HG03108 (cell line): ENCODE results near the gene ATP2B2.

Source experiments
- ATAC-seq: cut with Tn5 transposase; IDR thresholded peaks from one replicate; pipeline ENCODE4 v1.9.1; 2021; ENCODE audit warnings: moderate library complexity; ENCODE audit not compliant: unreplicated experiment

Gene ATP2B2

DNA sequence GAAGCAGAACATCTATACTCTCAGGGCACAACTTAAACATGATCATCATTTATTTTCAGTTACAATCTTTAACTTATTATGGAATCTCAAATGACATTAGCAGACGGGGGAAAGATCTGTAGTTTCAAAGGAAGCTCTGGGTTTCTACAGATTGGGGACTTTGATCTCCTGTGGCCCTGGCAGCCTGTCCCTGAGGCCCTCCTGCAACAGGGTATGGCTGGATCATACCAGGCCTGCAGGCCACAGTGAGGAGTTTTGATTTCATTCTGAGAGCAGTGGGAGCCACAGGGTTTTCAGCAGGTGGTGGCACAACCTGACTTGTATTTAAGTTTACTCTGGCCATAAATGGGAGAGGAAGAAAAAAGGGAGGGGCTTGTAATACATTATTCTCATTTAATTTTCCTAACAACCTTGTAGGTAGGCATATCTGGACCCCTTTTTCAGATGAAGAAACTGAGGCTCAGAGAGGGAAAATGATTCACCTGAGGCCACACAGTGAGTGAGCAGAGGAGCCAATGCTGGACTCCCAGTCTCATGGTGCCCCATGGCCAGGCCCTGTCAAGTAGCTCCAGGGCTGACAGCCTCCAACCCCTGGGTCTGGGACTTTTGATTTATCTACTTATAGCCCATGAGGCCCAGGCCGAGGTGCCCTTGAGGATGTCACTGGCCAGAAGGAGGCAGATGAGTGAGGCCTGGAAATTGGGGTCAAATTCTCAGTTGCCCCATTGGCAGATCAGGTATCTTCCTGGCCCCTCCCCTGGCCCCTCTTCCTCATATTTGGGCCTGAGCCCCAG is 71.0 kb downstream of the ATP2B2 start:
- ATAC-seq = no peak

DNA sequence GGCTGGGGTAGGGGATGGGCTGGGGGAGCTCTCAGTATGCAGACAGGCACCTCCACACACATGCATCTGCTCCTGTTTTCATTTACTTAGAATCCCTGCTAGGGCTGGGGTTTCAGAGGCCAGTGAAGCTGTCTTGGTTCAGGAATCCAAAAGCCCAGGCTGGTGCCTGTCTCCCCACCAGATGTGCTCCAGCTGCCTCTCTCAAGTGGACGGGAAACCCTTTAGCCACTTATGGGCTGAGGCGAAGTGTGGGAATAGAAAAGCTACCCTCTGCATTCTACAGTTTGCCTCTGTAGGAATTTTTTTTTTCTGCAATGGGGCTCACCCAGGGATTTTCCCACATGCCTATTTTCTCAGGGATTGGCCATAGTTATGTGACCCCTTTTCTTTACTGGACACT is 72.5 kb downstream of the ATP2B2 start:
- ATAC-seq = no peak

DNA sequence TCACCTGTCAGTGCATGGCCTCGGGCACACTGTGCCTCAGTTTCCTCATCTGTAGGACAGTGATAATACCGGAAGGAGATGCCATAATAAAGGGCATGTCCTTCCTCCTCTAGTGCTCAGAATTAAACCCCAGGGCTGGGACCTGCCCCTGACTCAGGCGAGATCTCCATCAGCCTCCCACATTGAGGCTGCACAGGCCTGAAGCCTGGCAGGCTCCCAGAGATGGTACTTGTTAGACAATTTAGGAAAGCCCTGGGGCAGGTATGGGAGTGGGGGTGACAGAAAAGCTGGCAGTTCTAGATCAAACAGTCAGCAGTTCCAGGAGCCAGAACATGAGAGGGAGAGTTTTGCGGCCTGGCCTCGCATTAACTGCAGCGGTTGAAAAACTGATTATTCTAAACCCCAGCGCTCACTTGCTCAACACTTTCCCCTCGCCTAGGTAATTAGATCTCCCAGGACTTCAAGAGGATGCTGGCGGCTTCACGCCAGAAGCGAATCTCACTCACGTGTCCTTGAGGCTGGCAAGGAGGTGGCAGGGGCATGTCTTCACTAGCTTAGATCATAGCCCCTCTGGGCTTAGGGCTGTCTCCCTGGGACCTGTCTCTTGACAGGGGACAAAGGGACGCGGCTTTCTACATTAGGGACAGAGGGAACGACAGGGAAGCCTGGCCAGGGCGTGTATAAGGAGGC is 73.1 kb downstream of the ATP2B2 start:
- no peak for ATAC-seq

DNA sequence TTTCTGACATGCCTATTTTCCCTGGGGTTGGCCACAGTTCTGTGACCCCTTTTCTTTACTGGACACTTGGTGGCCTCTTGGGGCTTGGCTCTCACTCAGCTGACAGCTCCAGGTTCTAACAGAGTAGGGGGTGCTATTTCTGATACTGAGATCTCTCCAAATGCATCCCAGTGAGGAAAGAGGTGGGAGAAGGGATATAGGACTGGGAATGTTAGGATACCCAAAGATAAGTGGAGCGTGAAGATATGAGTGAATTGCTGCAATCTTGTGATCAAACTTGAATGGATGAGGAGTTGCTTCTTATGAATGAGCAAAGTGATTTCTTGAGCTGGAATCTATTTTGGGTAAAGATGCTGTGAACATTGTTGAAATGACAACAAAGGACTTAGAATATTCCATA is 74.6 kb downstream of the ATP2B2 start:
- ATAC-seq = no peak

DNA sequence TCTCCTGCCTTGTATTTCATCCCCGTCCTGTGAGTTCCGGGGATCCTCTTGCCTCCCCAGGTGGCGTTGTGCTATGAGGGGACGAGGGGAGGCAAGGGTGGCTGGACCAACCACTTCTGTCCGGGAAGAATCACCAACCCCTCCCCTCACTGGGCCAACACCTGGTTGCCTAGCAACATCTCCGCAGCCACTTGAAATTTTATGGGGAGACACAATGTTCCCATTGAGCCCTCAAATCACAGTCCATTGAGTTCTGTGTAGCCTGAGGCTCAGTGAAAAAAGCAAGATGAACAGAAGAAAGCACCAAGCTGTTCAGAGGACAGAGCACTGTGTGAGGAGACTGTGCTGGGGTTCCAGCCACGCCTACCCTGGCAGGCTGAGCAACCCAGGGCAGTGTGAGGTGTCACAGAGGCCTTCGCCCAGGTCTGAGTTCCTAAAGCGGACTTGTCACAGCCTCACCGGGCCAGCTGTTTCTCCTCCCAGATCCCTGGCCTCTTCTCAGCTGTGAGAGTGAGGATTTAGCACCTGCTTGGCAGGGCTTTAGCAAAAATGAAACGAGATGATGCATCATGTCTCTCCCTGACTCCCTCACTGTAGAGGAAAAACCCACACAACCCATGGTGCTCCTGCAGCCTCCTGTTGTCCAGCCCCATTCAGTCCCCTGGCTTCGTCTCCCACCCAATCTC is 76.8 kb downstream of the ATP2B2 start:
- ATAC-seq = no peak

DNA sequence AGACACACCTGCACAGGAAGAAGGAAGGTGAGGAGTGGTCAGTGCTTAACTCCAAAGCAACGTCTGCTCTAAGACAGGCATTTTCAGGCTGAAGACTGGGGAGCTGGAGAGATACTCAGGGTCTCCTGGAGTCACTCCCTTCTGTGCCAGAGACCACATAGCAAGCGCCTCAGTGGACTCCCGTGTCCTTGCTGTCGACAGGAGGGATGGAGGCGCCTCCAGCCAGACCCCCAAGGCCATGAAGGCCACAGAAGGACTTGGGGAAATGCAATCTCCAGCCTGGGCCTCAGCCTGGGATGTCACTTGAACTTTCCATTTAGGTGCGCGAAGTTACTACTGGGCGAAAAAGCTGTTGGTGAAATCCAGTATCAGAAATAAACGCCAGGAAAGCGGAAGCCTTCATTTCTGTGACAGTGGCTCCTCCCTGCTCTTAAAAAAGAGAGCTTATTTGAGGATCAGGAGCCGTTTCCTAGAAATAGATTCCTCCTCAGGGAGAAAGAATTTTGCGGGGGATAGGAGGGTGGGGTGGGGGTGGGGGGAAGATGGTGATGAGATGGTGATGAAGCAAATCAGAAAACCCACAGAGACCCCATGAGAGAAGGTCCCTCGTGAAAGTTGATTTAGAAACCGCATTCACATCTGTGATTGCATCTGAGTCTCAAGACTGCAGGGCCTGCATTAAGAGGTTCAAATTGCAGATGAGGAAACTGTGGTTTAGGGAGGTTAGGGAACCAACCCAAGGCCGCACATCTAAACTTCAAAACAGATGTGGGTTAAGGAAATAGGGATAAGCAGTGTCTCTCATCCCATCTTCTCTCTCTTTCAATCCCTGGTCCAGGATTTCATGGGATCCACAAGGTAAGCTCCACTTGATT is 78.8 kb downstream of the ATP2B2 start:
- ATAC-seq = no peak

DNA sequence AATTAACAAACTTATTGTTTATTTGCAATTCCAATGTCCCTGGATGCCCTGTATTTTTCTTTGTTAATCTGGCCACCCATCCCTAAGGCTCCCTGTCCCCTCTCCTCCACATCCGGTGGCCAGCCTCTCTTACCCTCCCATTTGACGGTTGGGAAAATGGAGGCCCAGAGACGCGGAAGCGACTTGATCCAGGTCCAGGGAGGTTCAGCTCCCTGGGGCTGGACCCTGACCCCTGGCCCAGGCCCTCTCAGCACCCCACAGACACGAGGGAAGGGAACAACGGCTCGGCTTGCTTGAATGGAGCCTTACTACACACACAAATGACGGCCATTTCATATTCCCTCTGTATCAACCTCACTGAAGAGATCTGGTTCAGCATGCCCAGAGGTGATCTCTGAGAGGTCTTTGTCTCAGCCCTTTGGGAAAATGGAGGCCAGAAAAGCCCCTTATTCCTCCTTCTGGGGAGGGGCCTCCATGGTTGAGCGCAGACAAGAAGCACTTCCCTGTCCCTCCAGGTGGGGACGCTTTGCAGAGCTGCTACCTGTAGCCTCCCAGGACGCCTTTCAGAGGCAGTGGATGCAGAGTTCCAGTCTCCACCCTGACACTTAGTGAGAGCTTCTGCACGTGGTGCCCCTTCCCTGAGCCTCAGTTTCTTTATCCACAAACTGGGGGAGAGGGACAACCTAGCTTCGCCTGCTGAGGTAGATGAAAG is 82.1 kb downstream of the ATP2B2 start:
- no peak for ATAC-seq

DNA sequence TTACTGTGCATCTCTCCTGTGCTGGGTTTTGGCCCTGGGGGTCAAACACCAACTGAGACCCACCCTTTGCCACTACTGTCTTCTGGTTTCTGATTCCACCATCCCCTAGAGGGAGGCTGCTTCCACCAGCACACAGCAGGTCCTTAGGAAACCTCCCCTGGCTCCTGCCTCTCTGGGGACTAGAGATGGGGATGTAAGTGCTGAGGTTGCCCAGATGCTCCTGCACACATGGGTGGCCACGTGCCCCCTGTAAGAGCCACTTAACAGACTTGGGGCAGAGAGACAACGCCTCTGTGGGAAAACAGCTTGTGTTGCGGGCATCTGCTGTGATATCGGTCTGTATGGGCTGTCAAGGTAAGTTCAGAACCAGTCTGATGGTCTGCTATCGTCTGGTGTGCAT is 83.4 kb downstream of the ATP2B2 start:
- no peak for ATAC-seq

DNA sequence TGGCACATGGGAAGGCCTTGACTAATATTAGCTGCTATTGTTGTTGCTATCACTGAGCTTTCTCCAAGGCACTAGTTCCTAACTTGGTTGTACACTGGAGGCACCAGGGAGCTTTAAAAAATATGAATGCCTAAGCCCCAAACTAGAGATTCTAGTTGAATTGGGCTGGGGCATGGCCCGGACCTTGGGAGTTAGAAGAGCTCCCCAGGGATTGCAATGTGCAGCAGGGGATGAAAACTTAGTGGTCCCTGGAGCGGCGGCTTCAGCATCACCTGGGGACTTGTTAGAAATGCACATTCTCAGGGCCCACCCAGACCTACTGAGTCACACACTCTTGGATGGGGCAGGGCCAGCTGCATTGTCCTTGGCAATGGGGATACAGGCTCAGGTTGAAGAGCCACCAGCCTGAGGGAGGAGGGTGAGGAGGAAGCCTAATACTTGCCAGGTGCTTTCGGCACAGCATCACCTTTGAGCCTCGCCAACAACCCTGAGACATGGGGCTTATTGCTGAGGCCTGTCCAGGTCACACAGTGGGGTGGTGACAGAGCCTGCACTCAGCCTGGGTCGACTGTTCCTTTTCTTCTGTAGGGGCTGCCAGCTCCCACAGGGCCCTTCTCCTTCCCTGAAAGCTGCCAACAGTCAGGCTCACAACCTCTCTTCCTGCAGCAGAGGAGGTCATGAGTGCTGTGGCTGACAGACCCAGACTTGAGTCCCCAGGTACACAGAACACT is 84.5 kb downstream of the ATP2B2 start:
- ATAC-seq = no peak

DNA sequence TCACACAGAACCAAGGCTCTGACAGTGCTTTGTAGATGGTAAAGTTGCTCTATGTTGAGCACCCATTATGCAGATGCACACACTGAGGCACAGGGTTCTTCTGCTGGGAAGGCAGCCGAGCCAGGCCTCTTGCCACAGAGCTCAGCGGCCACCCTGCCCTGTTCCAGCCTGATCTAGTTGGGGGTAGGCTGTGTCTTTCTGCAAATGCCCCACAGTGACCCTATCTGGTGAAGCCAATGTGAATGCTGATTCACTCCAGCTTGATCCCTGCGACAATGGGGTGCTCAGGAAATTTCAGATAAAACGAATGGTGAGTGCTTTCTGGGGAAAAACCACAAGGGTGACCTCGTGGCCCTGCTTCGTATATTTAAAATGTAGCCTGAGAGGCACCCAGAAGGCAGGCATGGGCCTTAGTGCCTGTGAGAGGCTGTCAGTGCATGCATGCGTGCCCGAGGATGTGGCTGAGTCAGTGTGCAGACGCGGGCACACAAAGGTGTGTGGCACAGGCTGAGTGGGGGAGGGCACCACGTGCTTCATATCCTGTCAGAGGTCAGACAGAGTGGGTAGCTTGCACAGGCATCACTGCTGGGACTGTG is 85.7 kb downstream of the ATP2B2 start:
- no peak for ATAC-seq

DNA sequence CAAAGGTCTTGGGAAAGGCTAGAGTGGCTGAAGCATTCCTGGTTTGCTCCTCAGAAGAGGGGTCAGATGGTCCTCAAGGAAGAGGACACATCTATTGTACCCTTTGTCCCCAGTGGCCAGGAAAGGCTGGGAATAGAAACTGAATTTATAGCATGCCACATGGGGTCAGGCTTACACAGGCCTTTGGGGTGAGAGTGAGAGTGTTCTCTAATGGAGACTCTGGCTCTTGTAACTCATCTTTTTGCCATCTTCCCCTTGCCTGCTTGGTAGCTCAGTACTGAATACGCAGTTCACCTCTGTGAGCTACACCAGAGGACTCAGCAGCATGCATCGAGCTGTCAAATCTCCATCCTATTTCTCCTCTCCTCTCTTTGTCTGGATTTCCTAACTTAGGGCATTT is 87.5 kb downstream of the ATP2B2 start:
- no peak for ATAC-seq

DNA sequence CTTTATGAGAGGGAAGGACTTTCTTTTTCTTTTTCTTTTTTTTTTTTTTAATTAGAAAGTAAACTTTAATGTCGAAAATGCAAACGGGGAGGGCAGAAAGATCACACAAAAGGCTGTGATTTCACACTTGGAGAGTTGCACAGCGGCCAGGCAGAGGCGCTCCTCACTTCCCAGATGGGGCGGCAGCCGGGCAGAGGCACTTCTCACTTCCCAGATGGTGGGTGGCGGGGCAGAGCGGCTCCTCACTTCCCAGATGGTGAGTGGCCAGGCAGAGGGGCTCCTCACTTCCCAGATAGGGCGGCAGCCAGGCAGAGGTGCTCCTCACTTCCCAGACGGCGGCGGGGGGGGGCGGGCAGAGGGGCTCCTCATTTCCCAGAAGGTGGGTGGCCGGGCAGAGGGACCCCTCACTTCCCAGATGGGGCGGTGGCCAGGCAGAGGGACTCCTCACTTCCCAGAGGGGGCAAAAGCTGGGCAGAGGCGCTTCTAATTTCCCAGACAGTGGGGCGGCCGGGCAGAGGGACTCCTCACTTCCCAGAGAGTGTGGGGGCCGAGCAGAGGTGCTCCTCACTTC is 88.6 kb downstream of the ATP2B2 start:
- ATAC-seq = no peak

DNA sequence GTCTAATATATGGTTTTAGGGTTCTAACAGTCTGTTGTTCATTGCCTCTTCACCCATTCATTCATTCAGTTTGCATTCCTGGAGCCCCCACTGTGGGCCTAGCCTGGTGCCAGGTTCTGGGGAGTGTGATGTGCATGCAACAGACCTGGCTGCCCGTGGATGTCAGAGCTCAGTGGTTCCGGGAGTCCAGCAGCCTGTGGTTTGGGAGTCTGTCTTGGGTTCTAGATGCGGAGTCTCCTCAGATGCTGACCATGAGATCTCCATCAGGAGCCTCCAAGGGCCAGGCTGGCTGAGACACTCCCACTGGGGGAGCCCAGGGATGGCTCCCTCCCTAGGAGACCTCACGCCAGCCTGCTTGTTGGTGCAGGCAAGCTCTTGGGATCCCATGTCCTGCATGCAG is 92.3 kb downstream of the ATP2B2 start:
- ATAC-seq = no peak

DNA sequence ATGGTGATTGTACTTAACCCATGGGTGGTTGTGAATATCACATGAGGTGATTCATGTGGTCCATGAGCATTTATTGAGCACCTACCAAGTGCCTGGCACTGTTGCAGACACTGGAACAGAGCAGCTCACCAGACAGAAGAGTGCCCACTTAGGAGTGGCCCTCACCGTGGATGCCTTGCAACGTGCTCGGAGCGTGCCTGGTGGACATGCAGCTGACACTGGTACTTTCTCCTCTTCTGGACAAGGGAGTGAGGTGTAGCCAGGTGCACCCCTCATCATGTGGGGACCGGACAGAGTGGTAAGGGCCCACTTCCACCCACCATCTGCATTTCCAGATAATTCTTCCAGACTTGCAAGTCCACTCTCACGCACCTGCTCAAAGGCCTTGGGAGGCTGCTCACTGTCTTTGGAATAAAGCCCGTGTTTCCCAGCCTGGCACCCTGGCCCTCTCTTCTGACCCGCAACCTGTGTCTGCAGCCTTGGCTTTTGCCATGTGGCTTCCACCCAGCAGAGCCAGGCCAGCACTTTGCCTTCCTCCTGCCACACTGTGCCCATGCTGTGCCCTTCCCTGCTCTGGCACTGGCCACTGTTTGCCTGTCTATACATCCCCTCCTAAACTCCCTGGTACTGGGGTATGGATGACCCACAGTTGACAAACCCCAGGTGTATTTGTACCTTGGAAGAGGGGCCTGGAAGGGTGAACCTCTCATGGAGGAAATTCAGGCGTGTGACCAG is 93.6 kb downstream of the ATP2B2 start:
- ATAC-seq = no peak

DNA sequence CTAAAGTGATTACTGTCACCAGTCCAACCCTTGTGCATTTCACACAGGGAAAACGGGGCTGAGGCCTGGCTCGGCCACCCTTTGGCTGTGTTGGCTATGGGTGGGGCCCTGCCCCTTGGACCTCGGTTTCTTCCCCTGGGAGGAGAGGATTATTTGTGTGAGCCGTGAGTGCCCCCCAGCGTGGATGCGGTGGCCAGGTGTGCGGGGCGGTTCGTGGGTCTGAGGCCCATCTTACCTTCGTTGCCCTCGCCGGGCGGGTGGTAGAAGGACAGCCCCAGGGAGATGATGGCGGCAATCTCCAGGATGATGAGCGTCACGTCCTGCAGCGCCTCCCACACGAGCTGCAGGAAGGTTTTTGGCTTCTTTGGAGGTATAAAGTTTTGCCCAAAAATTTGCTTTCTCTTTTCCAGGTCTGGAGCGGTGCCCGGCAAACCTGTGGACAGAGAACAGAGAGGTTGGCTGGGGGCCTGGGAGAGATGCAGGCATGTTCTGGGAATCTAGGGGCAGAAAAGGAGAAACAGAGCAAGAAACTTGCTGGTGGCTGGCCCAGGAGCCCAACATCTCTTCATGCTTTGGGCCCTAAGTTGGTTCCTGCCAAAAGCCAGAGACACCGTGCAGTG is 94.9 kb downstream of the ATP2B2 start:
- ATAC-seq = no peak

DNA sequence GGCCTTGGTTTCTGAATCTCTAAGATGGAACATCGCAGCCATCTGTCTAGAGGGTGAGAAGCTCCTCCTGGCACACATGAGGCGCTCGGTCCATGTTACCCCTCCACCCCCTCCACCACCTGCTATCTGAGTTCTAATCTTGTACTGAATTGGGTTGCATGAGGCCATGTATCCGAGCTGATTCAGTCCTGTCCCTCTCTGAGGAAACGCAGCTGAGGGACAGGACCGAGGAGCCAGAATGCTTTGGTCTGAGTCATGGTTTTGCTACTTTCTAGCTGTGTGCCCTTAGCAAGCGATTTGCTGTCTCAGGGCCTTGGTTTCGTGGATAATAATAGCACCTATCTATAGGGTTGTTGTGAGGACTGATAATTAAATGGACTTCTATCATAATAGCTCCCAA is 96.7 kb downstream of the ATP2B2 start:
- no peak for ATAC-seq

DNA sequence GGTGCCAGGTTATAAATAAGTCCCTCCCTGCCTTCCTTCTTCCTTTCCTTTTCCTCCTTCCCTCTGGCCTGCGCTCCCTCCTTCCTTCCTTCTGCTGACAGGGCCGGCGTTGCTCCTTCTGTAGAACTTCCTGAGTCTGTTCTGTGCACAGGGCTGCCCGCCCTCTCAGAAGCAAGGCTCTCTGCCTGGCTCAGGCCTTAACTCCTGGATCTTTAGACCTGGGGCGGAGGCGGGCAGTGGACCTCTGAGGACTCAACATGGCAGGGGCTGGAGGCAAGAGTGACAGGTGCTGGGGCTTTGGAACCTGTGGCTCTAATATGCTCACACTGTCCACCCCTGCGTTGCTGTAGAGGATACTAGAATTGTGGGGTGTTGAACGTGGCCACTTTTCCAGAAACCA is 98.0 kb downstream of the ATP2B2 start:
- ATAC-seq = no peak

DNA sequence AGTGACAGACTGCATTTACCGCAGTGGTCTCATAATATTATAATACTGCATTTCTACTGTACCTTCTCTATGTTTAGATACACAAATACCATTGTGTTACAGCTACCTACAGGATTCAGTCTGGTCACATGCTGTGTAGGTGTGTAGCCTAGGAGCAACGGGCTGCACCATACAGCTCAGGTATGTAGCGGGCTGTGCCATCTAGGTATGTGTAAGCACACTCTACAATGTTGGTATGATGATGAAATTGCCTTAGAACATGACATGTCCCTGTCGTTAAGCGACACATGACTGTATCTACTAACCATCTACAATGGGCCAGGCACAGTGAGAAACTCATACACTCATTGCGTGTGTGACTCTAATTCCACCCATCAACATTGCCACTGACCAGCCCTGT is 99.0 kb downstream of the ATP2B2 start:
- no peak for ATAC-seq
